Endothelial cell of umbilical vein (primary cell): ENCODE data around the gene IKZF4. TPM values are rescaled to one million over a fixed set of nuclear protein-coding genes. Genes with fewer than 3 reads are reported as not detected.

ENCODE experiments used
- BruUV-seq: library from RNA; stranded (reverse); fragments of 400-500 nt; replicated peaks from 2 replicates; lab custom pipeline; 2021; lab: Mats Ljungman, UMichigan
- CTCF ChIA-PET: fragments of 300-600, 350-600 bp; sonication (Branson Sonifier 250); formaldehyde crosslinking; loops from one replicate; lab custom pipeline; 2021; ENCODE audit warnings: antibody characterized with exemption, inconsistent platforms; lab: Charles Lee
- POLR2A ChIA-PET: fragments of 300-600, 350-600 bp; sonication (Branson Sonifier 250); formaldehyde crosslinking; loops from one replicate; lab custom pipeline; 2021; ENCODE audit warnings: antibody characterized with exemption, inconsistent platforms; lab: Charles Lee
- DNase-seq: peaks from one replicate; pipeline ENCODE4 v3.0.0-alpha.2; 2011; ENCODE audit warnings: low read depth, low spot score
- FAIRE-seq: peaks from 2 replicates; lab custom pipeline; 2011; peaks lifted over from hg19 to GRCh38; lab: Jason Lieb, UNC
- H2AFZ ChIP-seq: 2 replicates; pipeline ENCODE4 v1.6.0; 2012; ENCODE audit warnings: low read depth, low read length, control low read depth, inconsistent platforms
- H3K27ac ChIP-seq: 2 replicates; pipeline ENCODE4 v1.5.1; 2011; ENCODE audit warnings: low read depth, mild to moderate bottlenecking, control low read depth, low read length, moderate library complexity; ENCODE audit not compliant: insufficient read depth
- H3K27me3 ChIP-seq, 2 experiments: 2 replicates each; pipeline versions ENCODE4 v1.6.0 to v1.6.1; 2011; ENCODE audit warnings: low read length in 2 of 2, mixed read lengths in 1 of 2; ENCODE audit not compliant: control insufficient read depth in 2 of 2, insufficient read depth in 2 of 2
- H3K36me3 ChIP-seq, 2 experiments: 2 replicates in 1 of 2; 3 replicates in 1 of 2; pipeline ENCODE4 v1.5.1; 2011; ENCODE audit warnings: low read length in 2 of 2, mild to moderate bottlenecking in 1 of 2, moderate library complexity in 1 of 2; ENCODE audit not compliant: control insufficient read depth in 2 of 2, insufficient read depth in 2 of 2; ENCODE audit errors: extremely low read depth in 1 of 2
- H3K4me1 ChIP-seq: 3 replicates; pipeline ENCODE4 v1.5.1; 2011; ENCODE audit warnings: mild to moderate bottlenecking, low read length; ENCODE audit not compliant: control insufficient read depth, insufficient read depth; ENCODE audit errors: extremely low read depth
- H3K4me2 ChIP-seq: 2 replicates; pipeline ENCODE4 v1.6.1; 2011; ENCODE audit warnings: low read length, control low read depth, mixed read lengths; ENCODE audit not compliant: insufficient read depth
- H3K4me3 ChIP-seq, 3 experiments: fragments of 200-600 bp in 1 of 3; sonication (generic), shearing (Covaris generic) in 1 of 3; replicated peaks in 1 of 3; 2 replicates each; pipeline ENCODE4 v1.5.1; 2011 to 2016; ENCODE audit warnings: control low read depth in 3 of 3, low read length in 3 of 3, mild to moderate bottlenecking in 2 of 3, inconsistent platforms in 1 of 3, low read depth in 1 of 3, moderate library complexity in 1 of 3; ENCODE audit not compliant: insufficient read depth in 1 of 3
- H3K79me2 ChIP-seq: 2 replicates; pipeline ENCODE4 v1.6.0; 2012; ENCODE audit warnings: low read length, inconsistent platforms; ENCODE audit not compliant: control insufficient read depth, insufficient read depth
- H3K9ac ChIP-seq: replicated peaks from 2 replicates; pipeline ENCODE3; 2011; ENCODE audit warnings: low read length, control low read depth; ENCODE audit not compliant: insufficient read depth; ENCODE audit errors: extremely low read depth
- H3K9me1 ChIP-seq: replicated peaks from 3 replicates; pipeline ENCODE4 v1.6.0; 2011; ENCODE audit warnings: mild to moderate bottlenecking, low read length; ENCODE audit not compliant: control insufficient read depth, insufficient read depth; ENCODE audit errors: extremely low read depth
- H3K9me3 ChIP-seq: replicated peaks from 2 replicates; pipeline ENCODE4 v1.5.1; 2012; ENCODE audit warnings: low read length, inconsistent platforms; ENCODE audit not compliant: control insufficient read depth, insufficient read depth
- H4K20me1 ChIP-seq: replicated peaks from 2 replicates; pipeline ENCODE3; 2011; ENCODE audit warnings: mild to moderate bottlenecking, low read length; ENCODE audit not compliant: control insufficient read depth, insufficient read depth; ENCODE audit errors: extremely low read depth
- CTCF ChIP-seq, 2 donors: IDR thresholded peaks; 1 replicate in 1 of 2; 2 replicates in 1 of 2; pipeline ENCODE4 v1.5.1; 2011; ENCODE audit warnings: low read length in 2 of 2, mild to moderate bottlenecking in 2 of 2, moderate library complexity in 2 of 2, control low read depth in 1 of 2, inconsistent platforms in 1 of 2, low read depth in 1 of 2; ENCODE audit not compliant: insufficient read depth in 1 of 2; ENCODE audit errors: extremely low read depth in 1 of 2
- EZH2 ChIP-seq: IDR thresholded peaks from 2 replicates; pipeline ENCODE4 v1.6.1; 2012; ENCODE audit warnings: borderline replicate concordance, low read depth, mild to moderate bottlenecking, moderate library complexity, low read length, inconsistent platforms; ENCODE audit not compliant: severe bottlenecking
- FOS ChIP-seq: IDR thresholded peaks from 2 replicates; pipeline ENCODE4 v1.6.1; 2011; ENCODE audit warnings: mild to moderate bottlenecking, low read length, moderate library complexity, borderline replicate concordance; ENCODE audit not compliant: insufficient read depth
- GATA2 ChIP-seq: IDR thresholded peaks from 2 replicates; pipeline ENCODE4 v1.7.0; 2011; ENCODE audit warnings: low read depth, mild to moderate bottlenecking, moderate library complexity, mixed read lengths, low read length; ENCODE audit not compliant: insufficient read length, insufficient read depth
- JUN ChIP-seq: IDR thresholded peaks from 2 replicates; pipeline ENCODE4 v1.6.1; 2011; ENCODE audit warnings: borderline replicate concordance, low read depth; ENCODE audit not compliant: insufficient read length, insufficient read depth
- MAX ChIP-seq: IDR thresholded peaks from 2 replicates; pipeline ENCODE4 v1.6.1; 2011; ENCODE audit not compliant: insufficient read depth, insufficient read length
- POLR2A ChIP-seq: IDR thresholded peaks from 2 replicates; pipeline ENCODE4 v1.6.1; 2012; ENCODE audit warnings: low read depth, mild to moderate bottlenecking, control low read depth, low read length
- POLR2AphosphoS5 ChIP-seq: IDR thresholded peaks from 2 replicates; pipeline ENCODE4 v1.6.1; 2012; ENCODE audit warnings: low read depth, mild to moderate bottlenecking, control low read depth, low read length, moderate library complexity; ENCODE audit not compliant: insufficient read depth
- dilution Hi-C: fragments of 300-500 bp; cut with MboI; formaldehyde crosslinking; loops from one replicate; pipeline ENCODE4 v1.15.0; 2019; ENCODE audit warnings: low sequenced_read_pairs; ENCODE audit not compliant: extremely low pct_ligation_motif_present
- intact Hi-C: fragments of 100-400 bp; cut with micrococcal nuclease; formaldehyde crosslinking; loops from one replicate; pipeline ENCODE4 v1.10.0; 2022
- polyA plus RNA-seq, 4 experiments: library from polyadenylated mRNA; depleted of rRNA in 3 of 4; stranded (reverse) in 3 of 4; unstranded in 1 of 4; fragments of >200 nt; gene quantifications; 2 replicates each; pipeline versions ENCODE4 v1.2.1 to v1.2.3, GENCODE V29; 2011 to 2012; ENCODE audit warnings: missing spikeins in 1 of 4
- total RNA-seq: library from RNA; stranded (reverse); gene quantifications from 2 replicates; pipeline ENCODE4 v1.2.3, GENCODE V29; 2021

IKZF4 gene
- total and polyA plus RNA-seq, 2 donors (not counting 3 experiments of a cell fraction or from before 2014, with no cell fraction given) = 3.4 to 5.4 TPM

GRCh38 chr12:56080556-56081138, 59.8 kb downstream of the IKZF4 start:
- intact Hi-C loops = no loop called here
- Histone ChIP-seq H3K36me3 (no peaks in the 10 kb centered on the region), H2AFZ (no peak overlapping the region), H4K20me1 (no peaks in the 10 kb centered on the region), H3K79me2 (no peaks in the 10 kb centered on the region), H3K9me1 (no peaks in the 10 kb centered on the region), H3K27ac (no peak overlapping the region), H3K4me3 (no peak overlapping the region), H3K4me2 (no peak overlapping the region), H3K27me3 (peaks cover 2 to 4% of the 10 kb centered on the region in 2 experiments), H3K4me1 (peaks cover 8% of the 10 kb centered on the region), H3K9ac (no peak overlapping the region), H3K9me3 (no peaks in the 10 kb centered on the region)
- no TSS peak for BruUV-seq
- CTCF ChIA-PET = interaction anchor here (0.8 to 5.0 kb wide), 3 partner anchors 23 to 288 kb away, joined by 3 to 59 read pairs (median 3); partner anchors contain the start of gene PA2G4
- TF ChIP-seq JUN (no peak), POLR2A (no peak), MAX (no peak), GATA2 (no peak), FOS (no peak), EZH2 (no peak), CTCF (IDR thresholded peaks at IDR 0.05; ENCODE audit: extremely low read depth in 1 of 2, insufficient read depth in 1 of 2, low read depth in 1 of 2, low read length in 2 of 2) (no peak), POLR2AphosphoS5 (no peak)
- no peak for FAIRE-seq
- DNase-seq = no peak
- dilution Hi-C loops = no loop called here
- POLR2A ChIA-PET = interaction anchor here (1.3 kb wide), 1 partner anchor 24 kb away, joined by 3 read pairs; the partner anchor contains the start of gene PA2G4
